ACC112 (cell line): ENCODE data around the gene CYP17A1.
"Not testable (repeated sequence)": the region's sequence is repeated elsewhere in the genome, so short reads cannot be mapped to it uniquely, and the experiment has no call there.

ENCODE experiments used
- H2AFZ ChIP-seq: fragments of 200-600 bp; sonication (generic); one replicate; pipeline ENCODE4 v1.6.0; 2017; ENCODE audit warnings: antibody characterized with exemption, low read length; ENCODE audit not compliant: unreplicated experiment
- H3K27ac ChIP-seq: fragments of 200-600 bp; sonication (generic); 2 replicates; pipeline ENCODE4 v1.5.1; 2014; ENCODE audit warnings: low read depth, mild to moderate bottlenecking, antibody characterized with exemption, low read length, moderate library complexity
- H3K27me3 ChIP-seq: fragments of 200-600 bp; sonication (generic); 2 replicates; pipeline ENCODE4 v1.6.1; 2014; ENCODE audit warnings: mild to moderate bottlenecking, antibody characterized with exemption, low read length, moderate library complexity, mixed read lengths; ENCODE audit not compliant: insufficient read depth
- H3K36me3 ChIP-seq: fragments of 200-600 bp; sonication (generic); 2 replicates; pipeline ENCODE4 v1.6.1; 2016; ENCODE audit warnings: mild to moderate bottlenecking, antibody characterized with exemption, low read length, moderate library complexity, mixed read lengths; ENCODE audit not compliant: insufficient read depth
- H3K4me1 ChIP-seq: fragments of 200-600 bp; sonication (generic); one replicate; pipeline ENCODE4 v1.6.1; 2016; ENCODE audit warnings: low read length, mixed read lengths; ENCODE audit not compliant: insufficient read depth, unreplicated experiment, control insufficient read depth
- H3K4me3 ChIP-seq: fragments of 200-600 bp; sonication (generic); 2 replicates; pipeline ENCODE4 v1.5.1; 2014; ENCODE audit warnings: mild to moderate bottlenecking, low read depth, low read length
- H3K79me2 ChIP-seq: fragments of 200-600 bp; sonication (generic); one replicate; pipeline ENCODE4 v1.6.0; 2016; ENCODE audit warnings: low read length; ENCODE audit not compliant: control insufficient read depth, unreplicated experiment, insufficient read depth

The CYP17A1 gene

DNA sequence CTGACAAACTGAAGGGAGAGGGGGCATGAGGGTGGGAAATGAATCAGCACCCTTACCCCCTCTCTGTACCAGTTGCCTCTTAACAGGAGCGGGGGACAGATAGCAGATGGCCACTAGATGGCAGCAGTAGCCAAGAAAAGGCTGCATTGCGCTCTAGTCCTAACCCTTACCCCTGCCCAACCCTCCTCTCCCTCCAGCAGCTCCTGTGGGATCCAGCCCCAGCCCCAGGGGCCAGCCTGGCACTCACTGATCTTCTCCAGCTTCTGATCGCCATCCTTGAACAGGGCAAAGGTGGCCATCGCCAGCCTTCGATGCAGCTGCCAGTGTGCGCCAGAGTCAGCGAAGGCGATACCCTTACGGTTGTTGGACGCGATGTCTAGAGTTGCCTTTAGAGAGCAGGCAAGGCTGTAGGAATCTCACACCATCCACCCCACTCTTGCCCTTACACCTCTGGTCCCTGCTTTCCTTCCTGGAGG, 2.2 kb downstream of the CYP17A1 start:
- no peaks in the 10 kb centered on the region for H3K79me2 ChIP-seq
- H3K36me3 ChIP-seq = no peaks in the 10 kb centered on the region
- no peak overlapping the region for H2AFZ ChIP-seq
- no peaks in the 10 kb centered on the region; the same call in 1 of the 2 replicates for H3K27me3 ChIP-seq
- no peak overlapping the region for H3K4me3 ChIP-seq
- H3K27ac ChIP-seq = no peak overlapping the region
- H3K4me1 ChIP-seq = no peaks in the 10 kb centered on the region

- H2AFZ ChIP-seq = no peak overlapping the region
- H3K36me3 ChIP-seq = no peaks in the 10 kb centered on the region
- no peak overlapping the region for H3K4me3 ChIP-seq
- no peak overlapping the region for H3K27ac ChIP-seq
- no peaks in the 10 kb centered on the region for H3K27me3 ChIP-seq
- no peaks in the 10 kb centered on the region for H3K4me1 ChIP-seq
- H3K79me2 ChIP-seq = no peaks in the 10 kb centered on the region
Measured at GRCh38 chr10:102834143-102834542, 3.1 kb downstream of the CYP17A1 start.

DNA sequence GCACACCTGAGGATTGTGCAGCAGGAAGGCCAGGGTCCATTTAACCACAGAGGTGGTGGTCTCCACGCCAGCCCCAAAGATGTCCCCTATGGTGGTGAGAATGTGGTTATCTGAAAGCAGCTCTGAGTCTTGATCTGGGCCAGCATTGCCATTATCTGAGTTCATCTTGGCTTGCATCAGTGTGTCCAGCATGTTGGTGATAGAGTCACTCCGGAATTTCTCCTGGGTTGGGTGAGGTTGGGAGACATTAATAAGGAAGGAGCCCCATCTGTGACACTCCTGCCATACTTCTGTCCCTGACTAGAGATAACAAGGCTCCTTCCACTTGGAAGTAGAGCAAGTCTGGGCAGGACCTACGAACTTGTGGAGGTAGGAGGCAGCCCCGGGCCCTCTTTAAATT, 4.2 kb downstream of the CYP17A1 start:
- Histone ChIP-seq H2AFZ (no peak overlapping the region), H3K4me1 (no peaks in the 10 kb centered on the region), H3K79me2 (no peaks in the 10 kb centered on the region), H3K27ac (no peak overlapping the region), H3K27me3 (no peaks in the 10 kb centered on the region), H3K36me3 (no peaks in the 10 kb centered on the region), H3K4me3 (no peak overlapping the region)

GRCh38 chr10:102832248-102832647, 5.0 kb downstream of the CYP17A1 start:
- Histone ChIP-seq H3K4me3 (no peak overlapping the region), H3K27me3 (no peaks in the 10 kb centered on the region), H3K4me1 (no peaks in the 10 kb centered on the region), H3K36me3 (no peaks in the 10 kb centered on the region), H2AFZ (no peak overlapping the region), H3K79me2 (no peaks in the 10 kb centered on the region), H3K27ac (no peak overlapping the region)

GRCh38 chr10:102831322-102832071, 5.7 kb downstream of the CYP17A1 start:
- H3K27me3 ChIP-seq = no peaks in the 10 kb centered on the region
- no peaks in the 10 kb centered on the region for H3K79me2 ChIP-seq
- H3K4me1 ChIP-seq = no peaks in the 10 kb centered on the region
- H3K4me3 ChIP-seq = no peak overlapping the region
- H2AFZ ChIP-seq = no peak overlapping the region
- no peak overlapping the region for H3K27ac ChIP-seq
- no peaks in the 10 kb centered on the region for H3K36me3 ChIP-seq

- Histone ChIP-seq H3K36me3 (no peaks in the 10 kb centered on the region), H3K4me3 (no peak overlapping the region), H3K27ac (no peak overlapping the region), H2AFZ (no peak overlapping the region), H3K27me3 (no peaks in the 10 kb centered on the region), H3K79me2 (no peaks in the 10 kb centered on the region), H3K4me1 (no peaks in the 10 kb centered on the region)
Measured at GRCh38 chr10:102827597-102827975, 9.6 kb downstream of the CYP17A1 start.

DNA sequence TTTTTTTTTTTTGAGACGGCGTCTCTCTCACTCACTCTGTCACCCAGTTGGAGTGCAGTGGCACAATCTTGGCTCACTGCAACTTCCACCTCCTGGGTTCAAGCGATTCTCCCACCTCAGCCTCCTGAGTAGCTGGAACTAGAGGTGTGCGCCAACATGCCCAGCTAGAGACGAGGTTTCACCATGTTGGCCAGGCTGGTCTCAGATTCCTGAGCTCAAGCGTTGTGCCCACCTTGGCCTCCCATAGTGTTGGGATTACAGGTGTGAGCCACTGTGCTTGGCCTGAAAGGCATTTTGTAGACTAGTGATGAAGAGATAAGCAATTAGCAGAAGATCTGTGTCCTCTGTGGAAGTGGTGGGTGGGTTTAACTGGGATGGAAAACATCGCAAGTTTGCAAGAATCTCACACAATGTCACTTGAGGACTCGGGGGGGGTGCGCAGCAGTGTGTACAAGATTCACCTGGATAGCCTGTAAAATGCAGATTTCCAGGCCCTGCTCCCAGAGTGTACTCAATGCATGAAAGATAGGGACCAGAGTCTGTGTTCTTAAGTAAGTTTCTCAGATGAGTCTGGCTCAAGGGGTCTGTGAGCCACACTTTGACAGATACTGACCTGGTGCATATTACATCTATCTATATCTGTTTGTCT, 10.9 kb downstream of the CYP17A1 start:
- H3K27ac ChIP-seq = no peak overlapping the region
- H3K27me3 ChIP-seq = no peaks in the 10 kb centered on the region
- H2AFZ ChIP-seq = no peak overlapping the region
- H3K79me2 ChIP-seq = no peaks in the 10 kb centered on the region
- H3K36me3 ChIP-seq = no peaks in the 10 kb centered on the region
- no peak overlapping the region for H3K4me3 ChIP-seq
- H3K4me1 ChIP-seq = no peaks in the 10 kb centered on the region

DNA sequence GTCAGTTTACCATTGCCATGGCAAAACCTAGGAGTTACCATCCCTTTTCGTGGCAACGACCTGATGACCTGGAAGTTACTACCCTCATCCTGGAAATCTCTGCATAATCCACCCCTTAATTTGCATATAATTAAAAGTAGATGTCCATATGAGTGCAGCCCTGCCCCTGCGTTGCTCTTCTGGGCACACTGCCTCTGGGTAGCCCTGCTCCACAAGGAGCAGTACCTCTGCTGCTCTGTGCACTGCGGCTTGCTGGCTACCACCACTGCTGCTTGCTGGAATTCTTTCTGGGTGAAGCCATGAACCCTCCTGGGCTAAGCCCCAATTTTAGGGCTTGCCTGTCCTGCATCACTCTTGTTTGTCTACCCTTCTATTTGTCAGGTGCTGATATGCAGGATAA, 12.5 kb downstream of the CYP17A1 start:
- no peaks in the 10 kb centered on the region for H3K79me2 ChIP-seq
- no peaks in the 10 kb centered on the region for H3K36me3 ChIP-seq
- no peaks in the 10 kb centered on the region for H3K27me3 ChIP-seq
- no peak overlapping the region for H2AFZ ChIP-seq
- no peaks in the 10 kb centered on the region for H3K4me1 ChIP-seq
- no peak overlapping the region for H3K27ac ChIP-seq
- no peak overlapping the region for H3K4me3 ChIP-seq

GRCh38 chr10:102822222-102822621, 15.0 kb downstream of the CYP17A1 start:
- Histone ChIP-seq H3K4me3 (no peak overlapping the region), H3K27ac (no peak overlapping the region), H3K4me1 (no peaks in the 10 kb centered on the region), H3K36me3 (no peaks in the 10 kb centered on the region), H3K27me3 (no peaks in the 10 kb centered on the region), H2AFZ (no peak overlapping the region), H3K79me2 (no peaks in the 10 kb centered on the region)

GRCh38 chr10:102820008-102820407, 17.2 kb downstream of the CYP17A1 start:
- H3K27me3 ChIP-seq, H3K79me2 ChIP-seq, H3K27ac ChIP-seq, H3K36me3 ChIP-seq, H3K4me3 ChIP-seq, H2AFZ ChIP-seq: not testable (repeated sequence)
- peaks cover 16% of the 10 kb centered on the region for H3K4me1 ChIP-seq

DNA sequence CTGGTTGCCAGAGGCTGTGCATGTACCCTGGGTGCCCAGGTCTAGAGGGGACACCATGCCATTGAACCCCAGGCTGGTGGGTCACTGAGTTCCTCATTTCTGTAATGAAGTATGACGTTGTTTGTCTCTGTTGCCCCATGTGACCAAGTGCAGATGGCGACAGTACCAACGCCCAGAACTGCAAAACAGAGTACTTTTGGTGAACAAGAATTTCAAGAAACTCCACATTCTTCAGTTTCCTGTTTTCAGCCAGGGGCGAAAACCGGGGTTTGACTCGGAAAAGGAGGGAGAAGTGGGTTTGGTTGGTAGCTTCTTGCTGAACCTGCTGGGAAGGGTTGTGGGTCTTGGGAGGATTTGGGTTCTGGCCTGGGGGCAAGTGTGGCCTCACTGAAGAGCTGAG, 18.2 kb downstream of the CYP17A1 start:
- no peak overlapping the region for H3K4me3 ChIP-seq
- H3K27me3 ChIP-seq = no peaks in the 10 kb centered on the region
- H3K4me1 ChIP-seq = peaks cover 26% of the 10 kb centered on the region
- H3K79me2 ChIP-seq = no peaks in the 10 kb centered on the region
- no peaks in the 10 kb centered on the region for H3K36me3 ChIP-seq
- no peak overlapping the region for H3K27ac ChIP-seq
- H2AFZ ChIP-seq = no peak overlapping the region
